HG03565 (cell line): ENCODE data around the gene FRMPD2.

Experiments
- ATAC-seq: cut with Tn5 transposase; IDR thresholded peaks from one replicate; pipeline ENCODE4 v1.9.1; 2021; ENCODE audit warnings: mild to moderate bottlenecking, moderate library complexity; ENCODE audit not compliant: unreplicated experiment

Gene FRMPD2, protein sequence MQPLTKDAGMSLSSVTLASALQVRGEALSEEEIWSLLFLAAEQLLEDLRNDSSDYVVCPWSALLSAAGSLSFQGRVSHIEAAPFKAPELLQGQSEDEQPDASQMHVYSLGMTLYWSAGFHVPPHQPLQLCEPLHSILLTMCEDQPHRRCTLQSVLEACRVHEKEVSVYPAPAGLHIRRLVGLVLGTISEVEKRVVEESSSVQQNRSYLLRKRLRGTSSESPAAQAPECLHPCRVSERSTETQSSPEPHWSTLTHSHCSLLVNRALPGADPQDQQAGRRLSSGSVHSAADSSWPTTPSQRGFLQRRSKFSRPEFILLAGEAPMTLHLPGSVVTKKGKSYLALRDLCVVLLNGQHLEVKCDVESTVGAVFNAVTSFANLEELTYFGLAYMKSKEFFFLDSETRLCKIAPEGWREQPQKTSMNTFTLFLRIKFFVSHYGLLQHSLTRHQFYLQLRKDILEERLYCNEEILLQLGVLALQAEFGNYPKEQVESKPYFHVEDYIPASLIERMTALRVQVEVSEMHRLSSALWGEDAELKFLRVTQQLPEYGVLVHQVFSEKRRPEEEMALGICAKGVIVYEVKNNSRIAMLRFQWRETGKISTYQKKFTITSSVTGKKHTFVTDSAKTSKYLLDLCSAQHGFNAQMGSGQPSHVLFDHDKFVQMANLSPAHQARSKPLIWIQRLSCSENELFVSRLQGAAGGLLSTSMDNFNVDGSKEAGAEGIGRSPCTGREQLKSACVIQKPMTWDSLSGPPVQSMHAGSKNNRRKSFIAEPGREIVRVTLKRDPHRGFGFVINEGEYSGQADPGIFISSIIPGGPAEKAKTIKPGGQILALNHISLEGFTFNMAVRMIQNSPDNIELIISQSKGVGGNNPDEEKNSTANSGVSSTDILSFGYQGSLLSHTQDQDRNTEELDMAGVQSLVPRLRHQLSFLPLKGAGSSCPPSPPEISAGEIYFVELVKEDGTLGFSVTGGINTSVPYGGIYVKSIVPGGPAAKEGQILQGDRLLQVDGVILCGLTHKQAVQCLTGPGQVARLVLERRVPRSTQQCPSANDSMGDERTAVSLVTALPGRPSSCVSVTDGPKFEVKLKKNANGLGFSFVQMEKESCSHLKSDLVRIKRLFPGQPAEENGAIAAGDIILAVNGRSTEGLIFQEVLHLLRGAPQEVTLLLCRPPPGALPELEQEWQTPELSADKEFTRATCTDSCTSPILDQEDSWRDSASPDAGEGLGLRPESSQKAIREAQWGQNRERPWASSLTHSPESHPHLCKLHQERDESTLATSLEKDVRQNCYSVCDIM (N-terminal part only)

DNA sequence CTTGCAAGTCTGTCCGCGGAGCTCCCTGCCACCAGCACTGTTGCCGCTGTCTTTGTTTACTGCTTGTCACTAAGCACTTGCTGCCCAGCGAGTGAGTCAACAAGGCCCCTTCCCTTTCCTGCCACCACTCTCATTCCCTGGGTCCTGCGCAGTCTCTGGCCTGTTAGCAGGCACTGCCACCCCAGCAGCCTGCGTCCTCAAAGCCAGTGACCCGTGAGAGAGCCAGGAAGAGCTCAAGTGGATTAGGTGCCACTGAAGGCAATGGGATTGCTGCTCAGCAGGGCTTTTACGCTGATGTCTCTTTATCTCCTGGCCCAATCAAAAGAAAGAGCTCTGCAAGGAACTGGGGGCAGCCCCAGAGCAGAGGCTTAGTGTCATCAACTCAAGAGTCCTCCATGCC, at the start of gene FRMPD2:
Gene FRMPD2 (minus strand): TSS at position 61 of the 400 bp plus-strand sequence. CDS start 129 bp downstream, outside the sequence.
- no peak for ATAC-seq

DNA sequence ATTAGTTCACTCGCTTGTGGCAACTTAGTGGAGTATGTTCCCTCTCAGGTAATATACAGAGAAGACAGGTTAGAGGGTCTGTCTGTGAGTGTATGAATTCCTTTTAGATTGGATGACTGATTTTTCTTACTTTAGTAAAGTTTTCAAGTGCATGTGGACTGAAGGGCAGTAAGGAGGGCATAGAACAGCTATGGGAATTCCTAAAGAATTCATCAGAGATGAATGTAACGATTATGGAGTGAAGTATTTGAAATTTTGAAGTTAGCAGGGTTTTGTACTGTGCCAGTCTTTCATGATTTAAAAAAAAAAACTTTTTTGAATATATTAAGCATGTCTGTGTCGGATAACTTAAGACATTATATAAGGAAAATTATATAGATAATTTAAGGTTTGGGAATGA, 47.5 kb upstream of the FRMPD2 start:
- no peak for ATAC-seq

DNA sequence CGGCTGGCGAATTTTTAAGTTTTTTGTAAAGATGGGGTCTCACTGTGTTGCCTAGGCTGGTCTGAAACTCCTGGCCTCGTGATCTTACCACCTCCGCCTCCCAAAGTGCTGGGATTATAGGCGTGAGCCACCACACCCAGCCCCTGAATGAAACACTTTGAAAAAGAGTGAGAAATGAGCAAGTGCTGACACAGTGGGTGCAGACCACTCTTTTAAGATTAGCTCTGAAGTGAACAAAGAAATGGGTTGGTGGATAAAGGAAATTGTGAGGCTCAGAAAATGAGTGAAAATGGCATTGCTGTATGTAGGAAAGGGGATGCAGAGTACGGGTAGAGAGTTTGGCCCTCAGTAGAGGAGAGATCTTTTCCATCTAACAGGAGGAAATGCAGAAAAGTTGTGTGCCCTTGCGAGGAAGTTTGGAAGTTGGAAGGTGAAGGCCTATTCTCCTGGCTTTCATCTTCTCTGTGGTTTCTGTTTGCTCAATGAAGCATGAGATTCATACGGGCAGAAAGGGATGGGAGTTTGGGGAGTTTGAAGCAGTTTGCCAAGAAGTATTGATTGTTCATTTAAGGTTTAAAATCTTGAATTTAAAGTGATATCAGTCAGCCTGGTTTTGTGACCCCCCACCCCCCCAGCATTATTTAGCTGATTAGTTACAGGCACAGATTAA, 43.0 kb upstream of the FRMPD2 start:
- ATAC-seq: no peak

DNA sequence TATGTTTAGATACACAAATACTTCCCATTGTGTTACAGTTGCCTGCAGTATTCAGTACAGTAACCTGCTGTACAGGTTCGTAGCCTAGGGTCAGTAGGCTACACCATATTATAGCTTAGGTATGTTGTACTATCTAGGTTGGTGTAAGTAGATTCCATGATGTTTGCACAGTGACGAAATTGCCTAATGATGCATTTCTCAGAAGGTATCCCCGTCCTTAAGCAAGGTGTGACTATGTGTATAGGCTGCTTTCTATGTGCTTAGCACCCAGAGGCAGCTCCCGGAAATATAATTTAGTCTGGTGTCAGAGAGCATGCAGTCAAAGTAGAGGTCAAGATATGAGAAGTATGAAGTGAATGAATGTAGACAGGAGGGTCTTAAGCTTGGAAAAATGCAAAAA, 41.7 kb upstream of the FRMPD2 start:
- no peak for ATAC-seq

DNA sequence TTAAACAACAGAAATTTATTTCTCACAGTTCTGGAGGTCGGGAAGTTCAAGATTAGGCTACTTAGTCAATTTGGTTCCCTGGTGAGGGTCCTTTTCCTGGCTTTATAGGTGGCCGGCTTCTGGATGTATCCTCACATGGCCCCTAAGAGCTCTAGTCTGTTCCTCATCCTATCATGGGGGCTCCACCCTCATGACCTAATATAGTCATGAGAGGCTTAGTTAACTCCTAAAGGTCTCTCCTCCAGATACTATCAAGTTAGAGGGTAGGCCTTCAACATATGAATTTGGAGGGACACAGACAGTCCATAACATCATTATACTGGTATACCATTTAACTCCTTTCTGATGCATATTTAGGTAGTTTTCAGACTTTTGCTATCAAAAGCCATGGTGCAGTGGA, 39.6 kb upstream of the FRMPD2 start:
- no peak for ATAC-seq

DNA sequence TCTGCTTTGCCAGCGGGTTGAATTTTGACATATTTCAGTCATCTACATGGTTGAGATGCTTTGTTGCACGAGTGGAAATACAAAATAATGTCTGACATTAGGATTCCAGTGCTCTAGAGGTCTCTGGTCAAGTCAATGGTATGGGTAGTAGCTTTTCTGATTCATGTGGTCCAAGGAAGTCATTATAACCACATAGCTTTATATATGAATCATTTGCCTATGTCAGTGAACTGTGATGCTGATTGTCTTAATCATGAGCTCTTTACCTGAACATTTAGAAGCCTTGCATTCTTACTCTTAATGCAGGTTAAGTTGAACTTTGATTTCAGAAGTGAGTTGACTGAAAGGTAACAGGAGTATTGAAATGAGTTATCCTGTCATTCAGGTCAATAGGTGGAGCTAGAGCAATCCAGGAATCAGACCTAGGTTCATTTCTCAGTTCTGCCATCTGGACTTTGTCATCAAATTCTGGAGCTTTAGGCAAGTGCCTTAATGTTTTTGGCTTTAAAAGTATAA, 35.3 kb upstream of the FRMPD2 start:
- ATAC-seq: no peak

DNA sequence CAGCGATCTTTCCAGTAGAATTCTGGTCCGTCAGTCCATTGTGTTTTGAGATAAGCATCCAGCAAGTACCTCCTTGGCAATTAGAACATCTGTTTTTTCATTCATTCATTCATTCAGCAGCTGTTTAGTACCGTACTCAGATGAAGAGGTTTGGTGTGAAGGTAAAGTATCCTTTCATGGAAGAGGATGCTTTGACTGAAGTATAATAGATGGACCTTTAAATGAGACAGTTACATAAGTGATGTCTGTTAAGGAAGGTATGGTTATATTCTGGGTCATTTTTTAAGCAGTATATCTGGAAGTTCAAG, 33.2 kb upstream of the FRMPD2 start:
- ATAC-seq: no peak

DNA sequence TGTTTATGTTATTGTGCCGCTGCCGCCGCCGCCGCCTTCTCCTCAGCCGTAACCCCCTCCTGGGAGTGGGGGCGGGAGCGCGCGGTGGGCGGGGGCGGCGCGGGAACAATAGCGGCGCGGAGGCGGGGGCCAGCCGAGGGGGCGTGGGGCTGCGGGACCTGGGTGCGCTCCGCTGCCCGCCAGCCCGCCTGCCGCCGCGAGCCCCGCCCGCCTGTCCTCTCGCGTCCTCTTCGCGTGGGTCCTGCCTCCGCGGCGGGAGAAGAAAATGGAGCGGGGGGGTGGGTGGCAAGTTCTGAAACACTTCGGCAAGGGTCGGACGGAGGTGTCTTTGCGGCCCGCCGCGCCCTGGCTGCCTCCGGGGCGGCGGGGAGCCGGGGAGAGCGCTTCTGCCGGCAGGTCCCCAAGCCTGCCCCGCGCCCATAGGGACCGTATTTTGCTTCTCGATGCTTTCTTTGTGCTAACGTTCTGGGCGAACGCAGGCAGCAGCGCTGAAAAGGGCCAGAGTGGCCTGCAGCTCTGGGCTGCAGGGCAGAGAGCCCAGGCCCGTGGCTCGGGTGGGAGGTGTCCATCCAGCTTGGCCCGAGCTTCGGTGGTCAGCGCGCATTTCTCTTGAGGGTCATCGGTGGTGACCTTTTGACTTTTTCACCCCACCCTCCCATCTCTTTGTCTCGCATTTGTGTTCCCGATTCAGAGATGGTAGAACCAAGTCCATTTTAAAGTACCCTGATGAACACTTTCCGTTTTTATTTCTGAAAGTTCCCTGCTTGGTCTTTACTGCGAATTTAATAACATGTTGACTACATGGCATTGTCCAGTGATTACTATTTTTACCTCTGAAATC, 32.6 kb upstream of the FRMPD2 start:
- peak; percentile 18 for ATAC-seq

DNA sequence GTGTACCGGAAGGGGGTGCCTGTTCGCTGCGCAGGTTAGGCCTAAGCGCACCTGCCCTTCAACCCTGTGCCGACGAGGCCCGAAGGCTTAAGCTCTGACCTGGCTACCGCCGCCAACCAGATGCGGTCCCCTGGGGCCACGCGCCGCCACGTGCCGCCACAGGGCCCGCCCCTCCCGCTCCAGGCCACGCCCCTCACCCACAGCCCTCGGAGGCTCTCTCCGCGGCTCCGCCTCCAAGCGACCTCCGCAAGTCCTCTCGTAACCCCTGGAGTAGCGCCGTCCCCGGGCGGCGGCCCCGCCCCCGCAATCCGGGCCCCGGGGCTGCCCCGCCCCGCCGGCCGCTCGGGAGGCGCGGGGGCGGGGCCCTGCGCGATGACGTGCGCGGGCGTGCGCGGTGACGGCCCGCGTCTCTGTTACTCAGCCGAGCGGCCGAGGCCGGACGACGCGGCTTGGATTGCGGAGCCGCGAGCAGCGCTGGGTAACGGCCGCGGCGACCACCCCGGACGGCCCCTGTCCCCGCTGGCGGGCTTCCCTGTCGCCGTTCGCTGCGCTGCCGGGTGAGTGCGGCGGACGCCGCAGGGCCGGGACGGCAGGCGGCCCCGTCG, 31.9 kb upstream of the FRMPD2 start, which contains the start of gene MAPK8:
Gene MAPK8 (plus strand): TSS at position 413 of the 605 bp plus-strand sequence. CDS start 94,984 bp downstream, outside the sequence.
- peak; percentile 69 for ATAC-seq

DNA sequence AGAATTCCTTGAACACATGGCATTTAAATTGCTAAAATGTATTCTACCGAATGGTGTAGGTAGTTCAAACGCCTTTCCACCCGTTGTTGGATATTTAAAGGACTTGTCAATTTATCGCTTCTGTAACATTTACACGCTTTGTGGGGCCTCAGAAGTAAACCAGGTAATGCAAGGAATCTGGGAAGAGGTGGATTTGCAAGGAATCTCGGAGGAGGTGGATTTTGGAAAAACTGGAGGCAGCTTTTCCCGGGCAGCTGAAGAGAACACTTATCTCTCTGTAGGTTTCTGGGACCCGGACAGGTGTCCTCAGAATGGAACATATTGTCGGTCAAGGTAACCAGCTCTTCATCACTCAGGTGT, 31.4 kb upstream of the FRMPD2 start:
- no peak for ATAC-seq

DNA sequence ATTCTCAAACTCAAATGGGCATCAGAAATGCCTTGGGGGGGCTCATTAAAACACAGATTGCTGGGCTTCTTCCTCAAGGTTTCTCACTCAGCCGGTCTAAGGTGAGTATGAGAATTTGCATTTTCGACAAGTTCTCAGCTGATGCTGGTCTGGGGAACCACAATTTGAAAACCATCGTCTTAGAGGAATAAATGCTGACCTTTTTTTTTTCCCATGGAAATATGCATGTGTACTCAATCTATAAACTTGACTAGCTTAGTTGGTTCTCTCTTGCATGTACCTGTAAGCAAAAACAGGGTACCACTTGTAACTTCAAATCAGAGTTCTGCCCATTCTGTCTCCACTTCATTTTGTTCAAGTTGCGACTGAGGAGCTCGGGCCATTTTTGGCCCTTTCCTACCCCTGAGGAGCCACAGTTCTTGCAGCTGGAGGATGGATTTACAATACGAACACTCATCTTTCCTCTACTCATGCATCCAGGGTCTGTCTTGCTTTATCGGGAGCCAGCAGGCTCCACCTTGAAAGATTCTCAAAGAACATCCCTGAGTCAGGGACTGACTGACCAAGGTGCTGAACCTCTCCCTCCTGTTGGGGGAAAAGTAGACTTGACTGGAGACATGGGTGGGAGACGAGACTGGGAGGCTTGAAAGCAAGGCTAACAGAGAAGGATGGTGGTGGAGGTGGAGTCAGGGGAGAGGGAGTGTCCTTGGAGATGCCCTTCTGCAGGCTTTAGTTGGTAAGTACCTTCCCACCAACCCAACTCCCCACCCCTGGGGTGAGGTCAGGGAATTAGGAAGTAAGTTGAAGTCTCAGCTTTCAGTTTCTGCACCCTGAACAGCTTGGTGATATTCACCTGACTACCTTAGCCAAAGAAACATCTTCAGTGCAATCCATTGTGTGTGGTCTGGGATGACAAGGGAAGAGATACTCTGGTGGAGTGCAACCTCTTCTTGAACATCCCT, 28.3 kb upstream of the FRMPD2 start:
- ATAC-seq: no peak

DNA sequence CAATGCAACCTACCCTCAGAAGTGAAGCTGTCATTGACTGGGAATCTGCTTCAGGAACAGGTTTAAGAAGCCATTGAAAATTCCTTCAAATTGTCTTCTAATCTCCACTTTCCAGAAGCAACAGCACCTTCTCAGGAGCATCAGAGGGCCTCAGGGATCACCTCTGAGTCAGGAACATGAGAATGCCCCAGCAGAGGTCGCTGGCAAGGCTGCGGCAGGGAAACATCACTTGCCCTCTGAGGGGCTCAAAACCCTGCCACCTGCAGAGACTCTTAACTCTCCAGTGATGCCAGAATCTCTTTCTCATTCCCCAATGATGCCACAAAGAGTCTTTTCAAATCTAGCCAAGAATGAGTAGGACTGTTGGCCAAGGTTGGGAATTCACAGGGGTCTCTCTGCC, 26.1 kb upstream of the FRMPD2 start:
- no peak for ATAC-seq

DNA sequence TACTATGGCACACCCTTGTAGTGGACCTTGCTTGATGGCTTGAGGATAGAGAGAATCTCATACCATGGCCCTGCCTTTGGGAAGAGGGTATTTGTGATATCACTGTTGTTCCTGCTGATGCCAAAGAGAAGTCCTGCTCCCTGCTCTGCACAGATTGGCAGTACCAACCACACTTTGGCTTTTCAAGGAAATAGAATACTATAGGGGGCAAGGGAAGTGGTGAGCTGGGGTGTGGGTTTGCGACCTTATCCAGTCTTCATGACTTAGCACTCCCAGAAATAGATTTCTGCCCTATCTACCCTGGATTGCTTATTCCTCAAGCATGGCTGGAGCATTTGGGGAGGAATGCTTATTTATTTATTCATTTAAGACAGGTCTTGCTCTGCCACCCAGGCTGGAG, 25.2 kb upstream of the FRMPD2 start:
- ATAC-seq: no peak

DNA sequence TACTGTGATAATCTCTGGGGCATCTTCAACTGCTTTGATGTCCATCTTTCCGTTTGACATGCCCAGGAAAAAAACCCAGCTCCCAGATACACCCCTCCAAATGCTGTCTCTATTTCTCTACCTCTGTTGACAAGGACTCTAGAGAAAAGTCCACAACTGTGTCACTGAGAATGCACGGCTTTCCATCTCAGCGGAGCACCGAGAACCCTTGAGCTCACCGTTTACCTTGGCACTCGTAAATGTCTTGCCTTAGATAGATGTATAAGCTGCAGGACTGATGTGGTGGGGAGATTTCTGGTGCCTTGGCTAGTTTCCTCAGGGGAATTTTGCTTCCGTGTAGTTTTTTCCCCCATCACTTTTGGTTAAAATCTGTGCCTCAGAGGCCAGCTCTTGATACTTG, 24.6 kb upstream of the FRMPD2 start:
- ATAC-seq: no peak

DNA sequence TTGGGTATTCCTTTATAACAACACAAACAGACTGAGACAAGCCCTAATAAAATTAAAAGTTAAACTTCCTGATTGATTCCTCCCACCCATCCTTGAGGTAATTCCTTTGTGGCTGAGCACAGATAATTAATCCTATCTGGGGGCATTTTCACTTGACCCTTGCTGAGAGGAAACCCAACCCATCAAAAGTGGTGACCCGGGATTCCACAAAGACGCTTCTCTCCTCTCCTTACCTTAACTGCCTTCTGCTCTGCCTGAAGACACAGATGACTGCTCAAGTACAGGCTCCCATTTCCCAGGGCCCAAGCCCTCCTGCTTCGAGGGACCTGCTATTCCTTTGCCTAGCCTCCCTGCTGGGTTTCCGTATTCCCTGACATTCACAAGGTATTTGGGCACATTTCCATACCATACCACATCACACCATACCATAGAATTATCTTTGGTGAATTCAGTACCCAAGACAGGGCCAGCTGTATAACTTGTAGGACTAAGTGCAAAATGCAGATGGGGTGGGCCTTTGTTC, 22.1 kb upstream of the FRMPD2 start:
- ATAC-seq: no peak

DNA sequence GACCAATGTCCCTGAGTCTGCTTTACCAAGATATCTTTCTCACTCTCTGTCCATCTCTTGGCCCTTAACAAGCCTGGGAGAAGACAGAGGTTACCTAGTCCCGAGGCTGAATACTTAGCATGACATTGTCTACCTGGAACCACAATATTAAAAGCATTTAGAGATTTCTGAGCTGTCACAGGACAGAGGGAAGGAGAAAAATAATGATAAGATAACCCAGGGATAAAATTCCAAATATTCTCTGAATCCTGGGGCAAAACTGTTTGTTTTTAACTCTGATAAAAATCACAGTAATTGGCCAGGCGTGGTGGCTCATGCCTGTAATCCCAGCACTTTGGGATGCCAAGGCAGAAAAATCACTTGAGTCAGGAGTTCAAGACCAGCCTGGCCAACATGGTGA, 19.9 kb upstream of the FRMPD2 start:
- no peak for ATAC-seq

DNA sequence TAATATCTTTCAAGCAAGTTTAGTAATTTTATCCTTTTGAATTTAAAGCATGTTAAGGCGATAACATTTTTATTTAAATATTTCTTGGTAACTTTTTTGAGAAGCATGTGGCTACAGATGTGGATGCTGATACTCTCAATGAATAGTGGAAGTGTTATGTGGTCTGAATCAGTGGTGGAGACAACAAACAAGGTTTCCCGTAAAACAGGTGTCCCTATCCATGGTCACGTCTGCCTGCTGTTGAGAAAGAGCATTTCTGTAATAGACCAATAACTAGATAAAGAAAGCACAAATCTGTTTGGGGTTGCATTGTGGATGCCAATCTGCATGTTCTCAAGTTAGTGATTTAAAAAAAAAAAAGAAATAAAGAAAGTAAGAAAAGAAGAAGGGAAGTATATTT, 18.1 kb upstream of the FRMPD2 start:
- no peak for ATAC-seq

DNA sequence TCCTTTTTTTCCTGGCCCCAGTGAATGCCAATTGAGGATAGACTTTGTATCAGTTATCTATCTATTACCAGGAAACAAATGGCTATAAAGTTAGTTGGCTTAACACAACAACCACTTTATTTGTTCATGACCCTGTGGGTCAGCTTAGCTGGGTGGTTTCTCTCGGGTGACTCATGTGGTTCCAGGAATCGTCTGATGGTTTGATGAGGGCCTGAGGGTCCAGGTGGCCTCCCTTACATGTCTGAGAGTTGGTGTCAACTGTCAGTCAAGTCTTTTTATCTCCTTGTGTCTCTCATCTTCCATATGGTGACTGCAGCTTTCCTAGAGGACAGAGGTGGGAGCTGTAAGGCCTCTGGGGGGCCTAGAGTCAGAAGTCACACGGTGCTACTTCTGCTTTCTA, 16.7 kb upstream of the FRMPD2 start:
- ATAC-seq: no peak
